Hepatocyte (in vitro differentiated cells): ENCODE measurements around the gene MB21D2.

Source experiments
- CTCF ChIP-seq: fragments of 200-600 bp; sonication (generic); IDR thresholded peaks from 2 replicates; pipeline ENCODE4 v1.5.1; 2016; ENCODE audit warnings: antibody characterized with exemption, mild to moderate bottlenecking; ENCODE audit not compliant: poor library complexity
- EZH2 ChIP-seq: fragments of 200-600 bp; sonication (generic); IDR thresholded peaks from 2 replicates; pipeline ENCODE4 v1.6.1; 2016; ENCODE audit warnings: antibody characterized with exemption, mild to moderate bottlenecking, borderline replicate concordance

- TF ChIP-seq CTCF (no peak), EZH2 (no peak)
Measured at GRCh38 chr3:192928016-192928415, 10.4 kb upstream of the MB21D2 start.
